Measurements from ENCODE around the gene HS6ST2.

The HS6ST2 gene

GRCh38 chrX:132968296-132968949, 10.0 kb upstream of the HS6ST2 start:
- no peaks in the 10 kb centered on the region for H3K9me3 ChIP-seq (ENCODE audit: control insufficient read depth in 1 of 2, low read length in 2 of 2)
- no peaks in the 10 kb centered on the region for H3K36me3 ChIP-seq (ENCODE audit: control insufficient read depth in 1 of 2, insufficient read depth in 2 of 2, low read length in 2 of 2)
- no peak overlapping the region for H3K27ac ChIP-seq (ENCODE audit: low read depth, low read length)
- H3K4me1 ChIP-seq (ENCODE audit: control insufficient read depth in 1 of 2, insufficient read depth in 2 of 2, low read length in 2 of 2), result no peaks in the 10 kb centered on the region
- H3K4me3 ChIP-seq (ENCODE audit: low read depth in 1 of 2, low read length in 2 of 2), result no peak overlapping the region
- H3K27me3 ChIP-seq (ENCODE audit: control insufficient read depth in 1 of 2, insufficient read depth in 2 of 2, low read length in 2 of 2), result no peaks in the 10 kb centered on the region
- no peak overlapping the region for H3K9ac ChIP-seq (ENCODE audit: low read depth in 1 of 2, low read length in 2 of 2)

- H3K4me3 ChIP-seq (ENCODE audit: low read depth in 1 of 2, low read length in 2 of 2), result no peak overlapping the region
These were observed 8.6 kb upstream of the HS6ST2 start for GRCh38 chrX:132967049-132967448.

GRCh38 chrX:132965461-132965860, 7.0 kb upstream of the HS6ST2 start:
- Histone ChIP-seq H3K27ac (ENCODE audit: low read depth, low read length) (no peak overlapping the region), H3K36me3 (ENCODE audit: control insufficient read depth in 1 of 2, insufficient read depth in 2 of 2, low read length in 2 of 2) (no peaks in the 10 kb centered on the region), H3K27me3 (ENCODE audit: control insufficient read depth in 1 of 2, insufficient read depth in 2 of 2, low read length in 2 of 2) (no peaks in the 10 kb centered on the region), H3K4me1 (ENCODE audit: control insufficient read depth in 1 of 2, insufficient read depth in 2 of 2, low read length in 2 of 2) (no peaks in the 10 kb centered on the region), H3K9me3 (ENCODE audit: control insufficient read depth in 1 of 2, low read length in 2 of 2) (no peaks in the 10 kb centered on the region), H3K9ac (ENCODE audit: low read depth in 1 of 2, low read length in 2 of 2) (no peak overlapping the region), H3K4me3 (ENCODE audit: low read depth in 1 of 2, low read length in 2 of 2) (no peak overlapping the region)

More at GRCh38 chrX:132967049-132967448, 8.6 kb upstream of the HS6ST2 start:
- Histone ChIP-seq H3K9ac (ENCODE audit: low read depth in 1 of 2, low read length in 2 of 2) (no peak overlapping the region), H3K9me3 (ENCODE audit: control insufficient read depth in 1 of 2, low read length in 2 of 2) (no peaks in the 10 kb centered on the region), H3K27ac (ENCODE audit: low read depth, low read length) (no peak overlapping the region), H3K36me3 (ENCODE audit: control insufficient read depth in 1 of 2, insufficient read depth in 2 of 2, low read length in 2 of 2) (no peaks in the 10 kb centered on the region), H3K4me1 (ENCODE audit: control insufficient read depth in 1 of 2, insufficient read depth in 2 of 2, low read length in 2 of 2) (no peaks in the 10 kb centered on the region), H3K27me3 (ENCODE audit: control insufficient read depth in 1 of 2, insufficient read depth in 2 of 2, low read length in 2 of 2) (no peaks in the 10 kb centered on the region)

GRCh38 chrX:132961511-132961910, 3.1 kb upstream of the HS6ST2 start:
- H3K9ac ChIP-seq (ENCODE audit: low read depth in 1 of 2, low read length in 2 of 2), result no peak overlapping the region

GRCh38 chrX:132957211-132958090, 978 bp downstream of the HS6ST2 start:
- Histone ChIP-seq H3K36me3 (ENCODE audit: control insufficient read depth in 1 of 2, insufficient read depth in 2 of 2, low read length in 2 of 2) (no peaks in the 10 kb centered on the region), H3K27ac (ENCODE audit: low read depth, low read length) (no peak overlapping the region), H3K4me3 (ENCODE audit: low read depth in 1 of 2, low read length in 2 of 2) (peak overlapping the region in 1 of 2 donors; percentile 32), H3K4me1 (ENCODE audit: control insufficient read depth in 1 of 2, insufficient read depth in 2 of 2, low read length in 2 of 2) (no peaks in the 10 kb centered on the region), H3K9me3 (ENCODE audit: control insufficient read depth in 1 of 2, low read length in 2 of 2) (no peaks in the 10 kb centered on the region), H3K9ac (ENCODE audit: low read depth in 1 of 2, low read length in 2 of 2) (no peak overlapping the region), H3K27me3 (ENCODE audit: control insufficient read depth in 1 of 2, insufficient read depth in 2 of 2, low read length in 2 of 2) (peaks cover 13 to 14% of the 10 kb centered on the region in 2 donors)

More at GRCh38 chrX:132961511-132961910, 3.1 kb upstream of the HS6ST2 start:
- Histone ChIP-seq H3K9me3 (ENCODE audit: control insufficient read depth in 1 of 2, low read length in 2 of 2) (no peaks in the 10 kb centered on the region), H3K4me1 (ENCODE audit: control insufficient read depth in 1 of 2, insufficient read depth in 2 of 2, low read length in 2 of 2) (no peaks in the 10 kb centered on the region), H3K27me3 (ENCODE audit: control insufficient read depth in 1 of 2, insufficient read depth in 2 of 2, low read length in 2 of 2) (peaks cover 8 to 13% of the 10 kb centered on the region in 2 donors), H3K4me3 (ENCODE audit: low read depth in 1 of 2, low read length in 2 of 2) (no peak overlapping the region), H3K36me3 (ENCODE audit: control insufficient read depth in 1 of 2, insufficient read depth in 2 of 2, low read length in 2 of 2) (no peaks in the 10 kb centered on the region), H3K27ac (ENCODE audit: low read depth, low read length) (no peak overlapping the region)

- H3K36me3 ChIP-seq (ENCODE audit: control insufficient read depth in 1 of 2, insufficient read depth in 2 of 2, low read length in 2 of 2), result no peaks in the 10 kb centered on the region
- no peaks in the 10 kb centered on the region for H3K4me1 ChIP-seq (ENCODE audit: control insufficient read depth in 1 of 2, insufficient read depth in 2 of 2, low read length in 2 of 2)
- peak overlapping the region in 1 of 2 donors; percentile 32 for H3K4me3 ChIP-seq (ENCODE audit: low read depth in 1 of 2, low read length in 2 of 2)
- H3K9ac ChIP-seq (ENCODE audit: low read depth in 1 of 2, low read length in 2 of 2), result no peak overlapping the region
- H3K27ac ChIP-seq (ENCODE audit: low read depth, low read length), result no peak overlapping the region
- peaks cover 13 to 14% of the 10 kb centered on the region in 2 donors for H3K27me3 ChIP-seq (ENCODE audit: control insufficient read depth in 1 of 2, insufficient read depth in 2 of 2, low read length in 2 of 2)
- H3K9me3 ChIP-seq (ENCODE audit: control insufficient read depth in 1 of 2, low read length in 2 of 2), result no peaks in the 10 kb centered on the region
These were observed 1.8 kb downstream of the HS6ST2 start for GRCh38 chrX:132956421-132957210.

GRCh38 chrX:132955690-132956089, 2.7 kb downstream of the HS6ST2 start:
- peaks cover 13 to 14% of the 10 kb centered on the region in 2 donors for H3K27me3 ChIP-seq (ENCODE audit: control insufficient read depth in 1 of 2, insufficient read depth in 2 of 2, low read length in 2 of 2)
- H3K4me3 ChIP-seq (ENCODE audit: low read depth in 1 of 2, low read length in 2 of 2), result no peak overlapping the region
- no peaks in the 10 kb centered on the region for H3K4me1 ChIP-seq (ENCODE audit: control insufficient read depth in 1 of 2, insufficient read depth in 2 of 2, low read length in 2 of 2)
- no peaks in the 10 kb centered on the region for H3K36me3 ChIP-seq (ENCODE audit: control insufficient read depth in 1 of 2, insufficient read depth in 2 of 2, low read length in 2 of 2)
- H3K9ac ChIP-seq (ENCODE audit: low read depth in 1 of 2, low read length in 2 of 2), result no peak overlapping the region
- H3K9me3 ChIP-seq (ENCODE audit: control insufficient read depth in 1 of 2, low read length in 2 of 2), result no peaks in the 10 kb centered on the region
- no peak overlapping the region for H3K27ac ChIP-seq (ENCODE audit: low read depth, low read length)

GRCh38 chrX:132954323-132954722, 4.1 kb downstream of the HS6ST2 start:
- Histone ChIP-seq H3K27ac (ENCODE audit: low read depth, low read length) (no peak overlapping the region), H3K36me3 (ENCODE audit: control insufficient read depth in 1 of 2, insufficient read depth in 2 of 2, low read length in 2 of 2) (no peaks in the 10 kb centered on the region), H3K27me3 (ENCODE audit: control insufficient read depth in 1 of 2, insufficient read depth in 2 of 2, low read length in 2 of 2) (peaks cover 9 to 14% of the 10 kb centered on the region in 2 donors), H3K9ac (ENCODE audit: low read depth in 1 of 2, low read length in 2 of 2) (no peak overlapping the region), H3K4me1 (ENCODE audit: control insufficient read depth in 1 of 2, insufficient read depth in 2 of 2, low read length in 2 of 2) (no peaks in the 10 kb centered on the region), H3K9me3 (ENCODE audit: control insufficient read depth in 1 of 2, low read length in 2 of 2) (no peaks in the 10 kb centered on the region), H3K4me3 (ENCODE audit: low read depth in 1 of 2, low read length in 2 of 2) (no peak overlapping the region)

- Histone ChIP-seq H3K4me1 (ENCODE audit: control insufficient read depth in 1 of 2, insufficient read depth in 2 of 2, low read length in 2 of 2) (no peaks in the 10 kb centered on the region), H3K27me3 (ENCODE audit: control insufficient read depth in 1 of 2, insufficient read depth in 2 of 2, low read length in 2 of 2) (peaks cover 6 to 7% of the 10 kb centered on the region in 2 donors), H3K4me3 (ENCODE audit: low read depth in 1 of 2, low read length in 2 of 2) (no peak overlapping the region), H3K36me3 (ENCODE audit: control insufficient read depth in 1 of 2, insufficient read depth in 2 of 2, low read length in 2 of 2) (no peaks in the 10 kb centered on the region), H3K9ac (ENCODE audit: low read depth in 1 of 2, low read length in 2 of 2) (no peak overlapping the region), H3K27ac (ENCODE audit: low read depth, low read length) (no peak overlapping the region), H3K9me3 (ENCODE audit: control insufficient read depth in 1 of 2, low read length in 2 of 2) (no peaks in the 10 kb centered on the region)
These were observed 5.1 kb downstream of the HS6ST2 start for GRCh38 chrX:132953354-132953753.
